ENCODE measurements around the gene MTG2.
"Not testable (repeated sequence)": the region's sequence is repeated elsewhere in the genome, so short reads cannot be mapped to it uniquely, and the experiment has no call there.

MTG2 gene

GRCh38 chr20:62146019-62146755, 36.6 kb upstream of the MTG2 start:
- DNase-seq, result no peak

GRCh38 chr20:62147125-62147524, 35.7 kb upstream of the MTG2 start:
- no peak for DNase-seq

- DNase-seq, result no peak
Observed at GRCh38 chr20:62147528-62147927, 35.3 kb upstream of the MTG2 start.

GRCh38 chr20:62148383-62148782, 34.4 kb upstream of the MTG2 start:
- not testable (repeated sequence) for DNase-seq

- no peak for DNase-seq
Observed at GRCh38 chr20:62148908-62149314, 33.9 kb upstream of the MTG2 start.

- DNase-seq, result no peak
Observed at GRCh38 chr20:62149532-62150309, 33.1 kb upstream of the MTG2 start.

- DNase-seq, result no peak
Observed at GRCh38 chr20:62150310-62150575, 32.6 kb upstream of the MTG2 start.

- DNase-seq, result no peak
Observed at GRCh38 chr20:62151225-62151624, 31.6 kb upstream of the MTG2 start.

GRCh38 chr20:62151835-62152364, 30.9 kb upstream of the MTG2 start:
- DNase-seq, result no peak

- DNase-seq, result no peak
Observed at GRCh38 chr20:62155428-62156253, 27.2 kb upstream of the MTG2 start.

GRCh38 chr20:62156254-62156556, 26.6 kb upstream of the MTG2 start:
- no peak for DNase-seq

GRCh38 chr20:62156592-62157386, 26.0 kb upstream of the MTG2 start:
- DNase-seq, result peak; percentile 77

- DNase-seq, result no peak
Observed at GRCh38 chr20:62157387-62158087, 25.3 kb upstream of the MTG2 start.

GRCh38 chr20:62158088-62158400, 24.8 kb upstream of the MTG2 start:
- DNase-seq, result no peak

GRCh38 chr20:62158541-62158940, 24.3 kb upstream of the MTG2 start:
- no peak for DNase-seq

GRCh38 chr20:62159052-62159451, 23.8 kb upstream of the MTG2 start:
- DNase-seq, result no peak

- DNase-seq, result peak; percentile 14
Observed at GRCh38 chr20:62159839-62160238, 23.0 kb upstream of the MTG2 start.

GRCh38 chr20:62160253-62160652, 22.6 kb upstream of the MTG2 start:
- DNase-seq, result no peak

- DNase-seq, result no peak
Observed at GRCh38 chr20:62160876-62161275, 22.0 kb upstream of the MTG2 start.

GRCh38 chr20:62161347-62161746, 21.5 kb upstream of the MTG2 start:
- no peak for DNase-seq

GRCh38 chr20:62162765-62163484, 19.9 kb upstream of the MTG2 start:
- DNase-seq, result no peak

- no peak for DNase-seq
Observed at GRCh38 chr20:62163485-62163865, 19.4 kb upstream of the MTG2 start.

Data from activated gamma-delta T cell treated with Interleukin-2 at 50 U/mL for 16 hours (primary cell).